HG03460 (cell line): ENCODE data around the gene UBE2E2.

ENCODE experiments used
- ATAC-seq: cut with Tn5 transposase; IDR thresholded peaks from one replicate; pipeline ENCODE4 v1.9.1; 2021; ENCODE audit not compliant: unreplicated experiment

The UBE2E2 gene

GRCh38 chr3:23377928-23378672 is 175.0 kb downstream of the UBE2E2 start:
- no peak for ATAC-seq

GRCh38 chr3:23383875-23384274 is 180.7 kb downstream of the UBE2E2 start:
- no peak for ATAC-seq

- ATAC-seq: no peak
These were observed 182.2 kb downstream of the UBE2E2 start for GRCh38 chr3:23385327-23385726.

GRCh38 chr3:23387286-23387918 is 184.3 kb downstream of the UBE2E2 start:
- no peak for ATAC-seq

GRCh38 chr3:23389089-23389488 is 186.0 kb downstream of the UBE2E2 start:
- ATAC-seq: no peak

- ATAC-seq: peak; percentile 57
These were observed 186.6 kb downstream of the UBE2E2 start for GRCh38 chr3:23389686-23390085.

GRCh38 chr3:23390446-23390845 is 187.3 kb downstream of the UBE2E2 start:
- no peak for ATAC-seq

GRCh38 chr3:23390989-23391553 is 187.9 kb downstream of the UBE2E2 start:
- no peak for ATAC-seq

- ATAC-seq: no peak
These were observed 192.0 kb downstream of the UBE2E2 start for GRCh38 chr3:23395115-23395514.

GRCh38 chr3:23396746-23397145 is 193.6 kb downstream of the UBE2E2 start:
- no peak for ATAC-seq

- no peak for ATAC-seq
These were observed 196.1 kb downstream of the UBE2E2 start for GRCh38 chr3:23399221-23399620.

GRCh38 chr3:23402728-23403492 is 199.8 kb downstream of the UBE2E2 start:
- ATAC-seq: no peak

GRCh38 chr3:23404246-23404645 is 201.1 kb downstream of the UBE2E2 start:
- ATAC-seq: no peak

GRCh38 chr3:23405081-23405480 is 202.0 kb downstream of the UBE2E2 start:
- ATAC-seq: peak; percentile 49

GRCh38 chr3:23406601-23407000 is 203.5 kb downstream of the UBE2E2 start:
- no peak for ATAC-seq

GRCh38 chr3:23418026-23418425 is 214.9 kb downstream of the UBE2E2 start:
- ATAC-seq: no peak

GRCh38 chr3:23421811-23422516 is 218.8 kb downstream of the UBE2E2 start:
- ATAC-seq: peak; percentile 25

GRCh38 chr3:23422517-23422851 is 219.4 kb downstream of the UBE2E2 start:
- peak; percentile 83 for ATAC-seq

- no peak for ATAC-seq
These were observed 222.3 kb downstream of the UBE2E2 start for GRCh38 chr3:23425410-23425809.

GRCh38 chr3:23430781-23431398 is 227.8 kb downstream of the UBE2E2 start:
- ATAC-seq: no peak

GRCh38 chr3:23431764-23432163 is 228.6 kb downstream of the UBE2E2 start:
- no peak for ATAC-seq
